Cardiac muscle cell (in vitro differentiated cells and primary cell): Measurements from ENCODE around the gene NOP14. TPM values are rescaled to one million over a fixed set of nuclear protein-coding genes. Genes with fewer than 3 reads are reported as not detected.

Experiments
- DNase-seq, 2 donors: peaks; one replicate each; pipeline versions ENCODE4 v3.0.0 to v3.0.0-alpha.2; 2010 to 2017; ENCODE audit warnings: low read depth in 1 of 2, low spot score in 1 of 2
- H3K27ac ChIP-seq: fragments of 200-600 bp; sonication (generic); 2 replicates; pipeline ENCODE4 v1.5.1; 2016
- H3K27me3 ChIP-seq: fragments of 200-600 bp; sonication (generic); 2 replicates; pipeline ENCODE4 v1.6.0; 2016; ENCODE audit warnings: control low read depth
- H3K36me3 ChIP-seq: fragments of 200-600 bp; sonication (generic); 2 replicates; pipeline ENCODE4 v1.5.1; 2016; ENCODE audit warnings: control low read depth
- H3K4me1 ChIP-seq: fragments of 200-600 bp; sonication (generic); 2 replicates; pipeline ENCODE4 v1.8.1; 2017; ENCODE audit warnings: low read depth, mild to moderate bottlenecking, mixed run types
- H3K4me3 ChIP-seq: fragments of 200-600 bp; sonication (generic); 2 replicates; pipeline ENCODE4 v1.5.1; 2016; ENCODE audit warnings: mild to moderate bottlenecking
- H3K9me3 ChIP-seq: fragments of 200-600 bp; sonication (generic); 2 replicates; pipeline ENCODE4 v1.5.1; 2017; ENCODE audit warnings: low read depth, mild to moderate bottlenecking, control low read depth
- CTCF ChIP-seq: IDR thresholded peaks from 2 replicates; pipeline ENCODE4 v1.5.1; 2012; ENCODE audit warnings: low read depth, mild to moderate bottlenecking, low read length
- polyA plus RNA-seq: library from polyadenylated mRNA; unstranded; fragments of >200 nt; fragmentation: Nextera tagmentation; extraction: Ambion mirVana; gene quantifications from 2 replicates; pipeline ENCODE4 v1.2.1, GENCODE V29; 2016
- total RNA-seq: library from RNA; depleted of rRNA; stranded (reverse); fragments of >200 nt; gene quantifications from 2 replicates; pipeline ENCODE4 v1.2.3, GENCODE V29; 2016

Gene NOP14
- total and polyA plus RNA-seq, 2 experiments from 2014 or later: 17.6 to 19.8 TPM

GRCh38 chr4:2934077-2934812 is 29.0 kb downstream of the NOP14 start:
- peak; percentile 43 to 75 for DNase-seq
- H3K27ac ChIP-seq: no peak overlapping the region

GRCh38 chr4:2933566-2934076 is 29.6 kb downstream of the NOP14 start:
- Histone ChIP-seq H3K36me3 (peaks cover 13% of the 10 kb centered on the region), H3K4me3 (peak overlapping the region; percentile 94), H3K27ac (no peak overlapping the region), H3K9me3 (no peaks in the 10 kb centered on the region), H3K27me3 (no peaks in the 10 kb centered on the region), H3K4me1 (peaks cover 5% of the 10 kb centered on the region)
- DNase-seq: no peak
- no peak for TF ChIP-seq CTCF

More at GRCh38 chr4:2934077-2934812, 29.0 kb downstream of the NOP14 start:
- Histone ChIP-seq H3K36me3 (peaks cover 20% of the 10 kb centered on the region), H3K9me3 (no peaks in the 10 kb centered on the region), H3K4me1 (peaks cover 5% of the 10 kb centered on the region), H3K27me3 (no peaks in the 10 kb centered on the region), H3K4me3 (peak overlapping the region; percentile 94)
- TF ChIP-seq CTCF: no peak

- no peaks in the 10 kb centered on the region for H3K27me3 ChIP-seq
- H3K4me3 ChIP-seq: no peak overlapping the region
- DNase-seq: no peak
- peak overlapping the region; percentile 54 for H3K27ac ChIP-seq
- no peak for TF ChIP-seq CTCF
- H3K4me1 ChIP-seq: peaks cover 5% of the 10 kb centered on the region
- H3K36me3 ChIP-seq: peaks cover 13% of the 10 kb centered on the region
- H3K9me3 ChIP-seq: no peaks in the 10 kb centered on the region
Measured at GRCh38 chr4:2932951-2933565, 30.1 kb downstream of the NOP14 start.

GRCh38 chr4:2932321-2932950 is 30.8 kb downstream of the NOP14 start:
- TF ChIP-seq CTCF: no peak
- no peak for DNase-seq
- Histone ChIP-seq H3K27me3 (no peaks in the 10 kb centered on the region), H3K27ac (peak overlapping the region; percentile 54), H3K36me3 (peaks cover 16% of the 10 kb centered on the region), H3K4me1 (peaks cover 5% of the 10 kb centered on the region), H3K9me3 (no peaks in the 10 kb centered on the region), H3K4me3 (no peak overlapping the region)

GRCh38 chr4:2931512-2932301 is 31.5 kb downstream of the NOP14 start:
- H3K9me3 ChIP-seq: no peaks in the 10 kb centered on the region
- TF ChIP-seq CTCF: no peak
- H3K27me3 ChIP-seq: no peaks in the 10 kb centered on the region
- H3K4me3 ChIP-seq: no peak overlapping the region
- peaks cover 17% of the 10 kb centered on the region for H3K36me3 ChIP-seq
- H3K4me1 ChIP-seq: peaks cover 5% of the 10 kb centered on the region
- H3K27ac ChIP-seq: peak overlapping the region; percentile 54
- DNase-seq: no peak
